ENCODE data around the gene TRPC3. TPM values are rescaled to one million over a fixed set of nuclear protein-coding genes. Genes with fewer than 3 reads are reported as not detected.

TRPC3 gene
- total RNA-seq, 2 experiments from 2014 or later = 0.84 to 2.1 TPM

GRCh38 chr4:121829511-121829910 lies 122.3 kb downstream of the TRPC3 start:
- H3K27ac Mint-ChIP-seq = no peak overlapping the region
- peaks cover 2% of the 10 kb centered on the region for H3K4me1 Mint-ChIP-seq
- CTCF ChIA-PET = no interaction called here
- no peak overlapping the region for H3K4me3 Mint-ChIP-seq
- no peak for ATAC-seq
- no peaks in the 10 kb centered on the region for H3K27me3 Mint-ChIP-seq
- no peak for DNase-seq
- H3K36me3 Mint-ChIP-seq = peaks cover 11% of the 10 kb centered on the region
- no peaks in the 10 kb centered on the region for H3K9me3 Mint-ChIP-seq (ENCODE audit: low read depth)

Other genes starting within 250 kb of the TRPC3 start
- under 1 TPM in 1 of 2 experiments, not detected in 1; 0.18 TPM for gene SMIM43, start 186.9 kb downstream of the TRPC3 start, total RNA-seq
- gene EXOSC9, start 150.7 kb downstream of the TRPC3 start, total RNA-seq = 10 to 100 TPM; 59.5 to 61.0 TPM
- 100 to 1,000 TPM; 125 to 129 TPM for gene CCNA2, start 128.2 kb downstream of the TRPC3 start, total RNA-seq
- 10 to 100 TPM; 17.9 to 18.8 TPM for gene BBS7, start 81.6 kb downstream of the TRPC3 start, total RNA-seq
- gene BLTP1, start 200.3 kb upstream of the TRPC3 start, total RNA-seq = 10 to 100 TPM; 30.1 to 47.5 TPM

Data from activated CD8-positive, alpha-beta memory T cell treated with anti-CD3 and anti-CD28 coated beads, Interleukin-2, amount 10 ng/mL, durations not matched to agents 7 days and 5 days (primary cell).